GM19193 (cell line): ENCODE results near the gene VAV3.

Source experiments
- POLR2A ChIP-seq: IDR thresholded peaks from 4 replicates; pipeline ENCODE4 v1.6.1; 2011; ENCODE audit not compliant: insufficient read depth, insufficient read length; ENCODE audit errors: extremely low read depth

Gene VAV3

GRCh38 chr1:107661158-107661557 lies 303.8 kb downstream of the VAV3 start:
- TF ChIP-seq POLR2A = no peak

- TF ChIP-seq POLR2A = no peak
Observed at GRCh38 chr1:107659961-107660360, 305.0 kb downstream of the VAV3 start.

GRCh38 chr1:107657356-107657755 lies 307.6 kb downstream of the VAV3 start:
- no peak for TF ChIP-seq POLR2A

GRCh38 chr1:107653765-107654164 lies 311.2 kb downstream of the VAV3 start:
- TF ChIP-seq POLR2A = no peak

- TF ChIP-seq POLR2A = no peak
Observed at GRCh38 chr1:107653005-107653404, 312.0 kb downstream of the VAV3 start.

GRCh38 chr1:107649023-107649422 lies 316.0 kb downstream of the VAV3 start:
- TF ChIP-seq POLR2A = no peak

- TF ChIP-seq POLR2A = no peak
Observed at GRCh38 chr1:107648071-107648470, 316.9 kb downstream of the VAV3 start.

GRCh38 chr1:107647012-107647411 lies 318.0 kb downstream of the VAV3 start:
- no peak for TF ChIP-seq POLR2A

- no peak for TF ChIP-seq POLR2A
Observed at GRCh38 chr1:107643766-107644165, 321.2 kb downstream of the VAV3 start.

GRCh38 chr1:107640207-107640606 lies 324.8 kb downstream of the VAV3 start:
- TF ChIP-seq POLR2A = no peak

GRCh38 chr1:107637101-107637500 lies 327.9 kb downstream of the VAV3 start:
- TF ChIP-seq POLR2A = no peak

- TF ChIP-seq POLR2A = no peak
Observed at GRCh38 chr1:107633596-107633995, 331.4 kb downstream of the VAV3 start.

GRCh38 chr1:107626073-107626796 lies 338.7 kb downstream of the VAV3 start:
- TF ChIP-seq POLR2A = no peak

GRCh38 chr1:107625405-107626029 lies 339.5 kb downstream of the VAV3 start:
- TF ChIP-seq POLR2A = no peak

- no peak for TF ChIP-seq POLR2A
Observed at GRCh38 chr1:107623431-107623830, 341.5 kb downstream of the VAV3 start.

GRCh38 chr1:107622966-107623365 lies 342.0 kb downstream of the VAV3 start:
- TF ChIP-seq POLR2A = no peak
